Measurements from ENCODE around the gene LRRC46. TPM values are rescaled to one million over a fixed set of nuclear protein-coding genes. Genes with fewer than 3 reads are reported as not detected.

The LRRC46 gene
- total and polyA plus RNA-seq, 10 of the 15 experiments (the other 5 are each of a cell fraction or from before 2014, with no cell fraction given): 0.15 to 1.8 (median 0.38) TPM; not detected in 1

DNA sequence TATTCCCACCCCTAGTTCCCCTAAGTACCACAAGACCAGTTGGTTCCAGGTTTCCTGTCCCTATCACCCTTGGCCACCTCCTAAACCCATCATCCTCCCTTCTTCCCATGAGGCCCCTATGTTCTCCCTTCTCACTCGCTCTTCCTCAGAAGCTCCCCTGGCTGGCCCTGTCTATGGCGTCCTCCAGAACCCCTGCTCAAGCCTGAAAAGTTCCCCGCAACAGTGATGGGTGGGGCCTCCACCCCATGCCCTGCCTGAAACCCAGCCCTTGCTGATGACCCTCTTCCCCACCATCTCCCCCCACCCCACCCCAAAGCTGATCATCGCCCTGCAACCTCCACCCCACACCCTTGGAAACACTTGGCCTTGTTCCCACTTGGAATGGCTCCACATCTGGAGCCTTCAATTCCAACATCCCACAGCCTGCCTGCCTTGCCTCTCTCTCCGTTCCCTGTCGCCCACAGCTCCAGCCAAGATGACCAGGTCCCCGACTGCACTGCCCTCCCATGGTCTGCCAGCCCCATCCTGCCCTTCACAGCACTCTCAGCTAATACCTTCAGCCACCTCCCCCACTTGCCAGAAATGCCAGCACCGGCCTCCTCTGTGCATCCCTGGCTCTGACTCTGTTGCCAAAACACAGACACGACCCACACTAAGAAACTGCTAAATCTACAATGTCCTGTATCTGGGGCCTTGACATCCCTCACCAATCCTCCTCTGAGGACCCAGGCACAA, 20.4 kb upstream of the LRRC46 start:
- H3K9ac ChIP-seq (ENCODE audit: control insufficient read depth, insufficient read depth, low read length): no peak overlapping the region
- ChIA-PET CTCF (interaction anchor here (0.7 kb wide), 1 partner anchor 12 kb away, joined by 3 read pairs; no protein-coding TSS in a partner anchor), POLR2A (interaction anchor here (1.2 kb wide), 1 partner anchor 11 kb away, joined by 3 read pairs; no protein-coding TSS in a partner anchor), RAD21 (ENCODE audit: unreplicated experiment) (no interaction called here), SMC1A (ENCODE audit: uncharacterized antibody, unreplicated experiment) (no interaction called here)
- peaks cover 3 to 11% of the 10 kb centered on the region in 2 experiments; a peak in 3 of 4 replicates for H3K36me3 ChIP-seq (ENCODE audit: control insufficient read depth in 2 of 2, insufficient read depth in 2 of 2, low read length in 1 of 2)
- in situ Hi-C loops (cut with MboI) (no loop called here), intact Hi-C loops (cut with micrococcal nuclease; ENCODE audit: unreplicated experiment) (no loop called here)
- H2AFZ ChIP-seq (ENCODE audit: control insufficient read depth, low read depth, low read length): no peak overlapping the region
- no TSS peak for BruUV-seq (replicated peaks)
- TF ChIP-seq JUND (IDR thresholded peaks at IDR 0.05; ENCODE audit: low read depth, low read length) (no peak), HDGF (IDR thresholded peaks at IDR 0.05) (no peak)
- no peaks in the 10 kb centered on the region for H3K27me3 ChIP-seq (replicated peaks in 1 of 2; ENCODE audit: control insufficient read depth in 2 of 2, insufficient read depth in 2 of 2, low read length in 1 of 2)
- no peak overlapping the region for H3K4me3 ChIP-seq
- no peaks in the 10 kb centered on the region for H3K4me1 ChIP-seq (ENCODE audit: control insufficient read depth, insufficient read depth, low read length)
- H3K27ac ChIP-seq (ENCODE audit: control insufficient read depth, insufficient read depth): no peak overlapping the region
- ATAC-seq: no peak
- FAIRE-seq: no peak
- no peaks in the 10 kb centered on the region for H3K79me2 ChIP-seq (ENCODE audit: control insufficient read depth, insufficient read depth, low read length)
- H3K4me2 ChIP-seq (ENCODE audit: control insufficient read depth, insufficient read depth): no peak overlapping the region
- WGBS (ENCODE audit: insufficient coverage, insufficient replicate concordance, low lambda C conversion rate, missing lambda C conversion rate): 76% methylated on average over 9 of the region's 9 CpGs
- no peaks in the 10 kb centered on the region for H3K9me3 ChIP-seq (replicated peaks; ENCODE audit: control insufficient read depth, insufficient read depth, low read length)
- no peak for DNase-seq (ENCODE audit: low read depth, low spot score)
- H4K20me1 ChIP-seq (ENCODE audit: control insufficient read depth, insufficient read depth): no peaks in the 10 kb centered on the region

- POLR2A ChIA-PET: no interaction called here
- Histone ChIP-seq H3K4me2 (ENCODE audit: control insufficient read depth, insufficient read depth) (no peak overlapping the region), H3K4me3 (no peak overlapping the region), H3K9me3 (replicated peaks; ENCODE audit: control insufficient read depth, insufficient read depth, low read length) (no peaks in the 10 kb centered on the region), H2AFZ (ENCODE audit: control insufficient read depth, low read depth, low read length) (no peak overlapping the region), H3K4me1 (ENCODE audit: control insufficient read depth, insufficient read depth, low read length) (no peaks in the 10 kb centered on the region), H3K27me3 (replicated peaks in 1 of 2; ENCODE audit: control insufficient read depth in 2 of 2, insufficient read depth in 2 of 2, low read length in 1 of 2) (no peaks in the 10 kb centered on the region), H3K79me2 (ENCODE audit: control insufficient read depth, insufficient read depth, low read length) (no peaks in the 10 kb centered on the region), H4K20me1 (ENCODE audit: control insufficient read depth, insufficient read depth) (no peaks in the 10 kb centered on the region), H3K36me3 (ENCODE audit: control insufficient read depth in 2 of 2, insufficient read depth in 2 of 2, low read length in 1 of 2) (peaks cover 5 to 11% of the 10 kb centered on the region in 2 experiments; a peak in 3 of 4 replicates), H3K9ac (ENCODE audit: control insufficient read depth, insufficient read depth, low read length) (no peak overlapping the region), H3K27ac (ENCODE audit: control insufficient read depth, insufficient read depth) (no peak overlapping the region)
- intact Hi-C loops (cut with micrococcal nuclease; ENCODE audit: unreplicated experiment) (no loop called here), in situ Hi-C loops (cut with MboI) (no loop called here)
- no TSS peak for BruUV-seq (replicated peaks)
- CTCF ChIA-PET: no interaction called here
- 84% methylated on average over 7 of the region's 7 CpGs for WGBS (ENCODE audit: insufficient coverage, insufficient replicate concordance, low lambda C conversion rate, missing lambda C conversion rate)
- RAD21 ChIA-PET (ENCODE audit: unreplicated experiment): no interaction called here
- ATAC-seq: no peak
- FAIRE-seq: no peak
- SMC1A ChIA-PET (ENCODE audit: uncharacterized antibody, unreplicated experiment): no interaction called here
- DNase-seq (ENCODE audit: low read depth, low spot score): no peak
- TF ChIP-seq MTA2 (IDR thresholded peaks at IDR 0.05; ENCODE audit: low read depth) (no peak), SUPT20H (IDR thresholded peaks at IDR 0.05; ENCODE audit: borderline replicate concordance, control insufficient read depth, low read depth, low read length) (no peak), JUND (IDR thresholded peaks at IDR 0.05; ENCODE audit: low read depth, low read length) (no peak), RBBP5 (conservative IDR thresholded peaks at IDR 0.05) (no peak), SREBF2 (IDR thresholded peaks at IDR 0.05; ENCODE audit: low read length) (no peak), NFIC (IDR thresholded peaks at IDR 0.05; ENCODE audit: low read depth, low read length) (no peak), STAT3 (IDR thresholded peaks at IDR 0.05; ENCODE audit: low read depth, low read length) (no peak), ZNF384 (IDR thresholded peaks at IDR 0.05; ENCODE audit: borderline replicate concordance, low read depth, low read length) (no peak), EZH2 (IDR thresholded peaks at IDR 0.05; ENCODE audit: borderline replicate concordance, control insufficient read depth, low read depth, low read length) (no peak), POLR2AphosphoS5 (IDR thresholded peaks at IDR 0.05; ENCODE audit: low read length) (no peak), PBX3 (IDR thresholded peaks at IDR 0.05; ENCODE audit: insufficient replicate concordance, low read depth, low read length) (no peak)
- TF ChIP-seq, protein P1, sequence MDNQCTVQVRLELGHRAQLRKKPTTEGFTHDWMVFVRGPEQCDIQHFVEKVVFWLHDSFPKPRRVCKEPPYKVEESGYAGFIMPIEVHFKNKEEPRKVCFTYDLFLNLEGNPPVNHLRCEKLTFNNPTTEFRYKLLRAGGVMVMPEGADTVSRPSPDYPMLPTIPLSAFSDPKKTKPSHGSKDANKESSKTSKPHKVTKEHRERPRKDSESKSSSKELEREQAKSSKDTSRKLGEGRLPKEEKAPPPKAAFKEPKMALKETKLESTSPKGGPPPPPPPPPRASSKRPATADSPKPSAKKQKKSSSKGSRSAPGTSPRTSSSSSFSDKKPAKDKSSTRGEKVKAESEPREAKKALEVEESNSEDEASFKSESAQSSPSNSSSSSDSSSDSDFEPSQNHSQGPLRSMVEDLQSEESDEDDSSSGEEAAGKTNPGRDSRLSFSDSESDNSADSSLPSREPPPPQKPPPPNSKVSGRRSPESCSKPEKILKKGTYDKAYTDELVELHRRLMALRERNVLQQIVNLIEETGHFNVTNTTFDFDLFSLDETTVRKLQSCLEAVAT (IDR thresholded peaks at IDR 0.05): no peak
Observed at GRCh38 chr17:47811709-47812108, 19.8 kb upstream of the LRRC46 start.
